ENCODE measurements around the gene FBN1.

Gene FBN1

DNA sequence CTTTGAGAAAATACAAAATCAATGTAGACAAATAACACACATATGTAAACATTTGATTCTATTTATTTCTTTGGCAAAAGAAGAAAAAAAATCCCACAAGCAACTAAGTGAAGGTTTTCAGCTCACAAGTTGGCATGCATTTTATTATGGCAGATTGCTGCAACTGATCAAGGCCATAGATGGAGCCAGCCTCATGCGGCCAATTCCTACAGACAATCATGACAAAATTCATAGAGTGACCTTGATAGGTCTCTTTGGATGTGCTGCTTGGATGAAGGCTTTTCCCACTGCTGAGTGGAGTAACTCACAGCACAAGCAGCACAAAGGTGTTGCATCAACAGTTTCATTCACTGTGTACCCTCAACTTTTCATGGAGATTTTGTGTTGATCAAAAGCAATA, 22.1 kb downstream of the FBN1 start:
- no peak overlapping the region for H3K27ac ChIP-seq
- TF ChIP-seq, protein P1, sequence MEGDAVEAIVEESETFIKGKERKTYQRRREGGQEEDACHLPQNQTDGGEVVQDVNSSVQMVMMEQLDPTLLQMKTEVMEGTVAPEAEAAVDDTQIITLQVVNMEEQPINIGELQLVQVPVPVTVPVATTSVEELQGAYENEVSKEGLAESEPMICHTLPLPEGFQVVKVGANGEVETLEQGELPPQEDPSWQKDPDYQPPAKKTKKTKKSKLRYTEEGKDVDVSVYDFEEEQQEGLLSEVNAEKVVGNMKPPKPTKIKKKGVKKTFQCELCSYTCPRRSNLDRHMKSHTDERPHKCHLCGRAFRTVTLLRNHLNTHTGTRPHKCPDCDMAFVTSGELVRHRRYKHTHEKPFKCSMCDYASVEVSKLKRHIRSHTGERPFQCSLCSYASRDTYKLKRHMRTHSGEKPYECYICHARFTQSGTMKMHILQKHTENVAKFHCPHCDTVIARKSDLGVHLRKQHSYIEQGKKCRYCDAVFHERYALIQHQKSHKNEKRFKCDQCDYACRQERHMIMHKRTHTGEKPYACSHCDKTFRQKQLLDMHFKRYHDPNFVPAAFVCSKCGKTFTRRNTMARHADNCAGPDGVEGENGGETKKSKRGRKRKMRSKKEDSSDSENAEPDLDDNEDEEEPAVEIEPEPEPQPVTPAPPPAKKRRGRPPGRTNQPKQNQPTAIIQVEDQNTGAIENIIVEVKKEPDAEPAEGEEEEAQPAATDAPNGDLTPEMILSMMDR (conservative IDR thresholded peaks at IDR 0.05) = no peak
- TF ChIP-seq ZFX (IDR thresholded peaks at IDR 0.05) = no peak

DNA sequence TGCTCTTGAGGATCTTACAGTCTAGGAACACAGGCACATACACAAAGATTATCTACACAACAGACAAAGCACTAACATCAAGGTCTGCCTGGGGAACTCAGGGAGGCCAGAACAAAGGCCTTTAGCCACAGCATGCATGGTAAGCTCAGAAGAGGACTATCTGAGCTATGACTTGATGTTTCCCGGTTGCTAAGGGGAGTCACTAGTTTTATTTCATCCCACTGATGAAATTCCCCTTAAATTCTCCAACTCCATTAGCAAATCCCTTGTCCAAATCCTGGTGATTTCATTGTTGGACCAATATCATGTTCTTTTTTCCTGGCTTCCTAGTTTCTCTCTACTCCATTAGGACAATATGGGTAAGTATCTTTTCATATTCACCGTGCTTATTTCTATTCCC, 23.3 kb downstream of the FBN1 start:
- no peak for TF ChIP-seq ZFX (IDR thresholded peaks at IDR 0.05)
- TF ChIP-seq, protein P1 (conservative IDR thresholded peaks at IDR 0.05) = no peak
- H3K27ac ChIP-seq = no peak overlapping the region

DNA sequence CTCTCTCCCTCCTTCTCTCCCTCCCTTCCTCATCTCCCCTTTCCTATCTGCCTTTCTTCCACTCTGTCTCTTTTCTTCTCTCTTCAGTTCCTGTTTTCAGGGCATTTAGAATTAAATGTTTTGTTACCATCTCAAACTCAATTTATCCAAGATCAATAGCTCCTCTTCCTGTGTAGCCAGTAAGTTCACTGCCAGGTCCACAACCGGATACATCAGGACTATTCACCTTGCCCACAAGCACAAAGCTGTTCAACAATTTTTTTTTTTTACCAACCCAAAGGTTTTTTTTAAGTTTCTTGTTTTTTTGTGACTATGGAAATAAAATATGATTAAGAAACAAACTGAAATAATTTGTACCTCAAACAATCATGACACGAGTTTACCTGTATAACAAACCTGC, 26.1 kb downstream of the FBN1 start:
- TF ChIP-seq, protein P1 (conservative IDR thresholded peaks at IDR 0.05) = no peak
- no peak for TF ChIP-seq ZFX (IDR thresholded peaks at IDR 0.05)
- no peak overlapping the region for H3K27ac ChIP-seq

DNA sequence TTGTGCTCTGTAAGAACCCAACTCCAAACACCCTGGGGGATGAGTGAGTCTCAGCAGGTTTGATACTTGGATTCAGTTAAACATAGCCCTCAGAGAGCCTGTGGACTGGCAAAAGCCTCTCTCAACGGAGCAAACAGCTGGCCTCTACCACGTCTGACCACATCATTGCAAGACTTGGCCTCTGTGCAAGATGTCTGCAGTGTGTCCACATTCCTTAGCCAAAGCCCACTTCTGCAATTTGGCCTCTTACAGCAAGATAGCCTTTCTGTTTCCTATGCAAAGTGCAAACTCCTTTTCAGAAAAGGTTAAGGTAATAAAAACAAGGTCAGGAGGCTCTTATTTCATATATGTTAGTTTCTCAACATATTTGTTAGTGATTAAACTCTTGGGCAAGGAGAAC, 27.9 kb downstream of the FBN1 start:
- TF ChIP-seq ZFX (IDR thresholded peaks at IDR 0.05) = no peak
- TF ChIP-seq, protein P1 (conservative IDR thresholded peaks at IDR 0.05) = no peak
- no peak overlapping the region for H3K27ac ChIP-seq

DNA sequence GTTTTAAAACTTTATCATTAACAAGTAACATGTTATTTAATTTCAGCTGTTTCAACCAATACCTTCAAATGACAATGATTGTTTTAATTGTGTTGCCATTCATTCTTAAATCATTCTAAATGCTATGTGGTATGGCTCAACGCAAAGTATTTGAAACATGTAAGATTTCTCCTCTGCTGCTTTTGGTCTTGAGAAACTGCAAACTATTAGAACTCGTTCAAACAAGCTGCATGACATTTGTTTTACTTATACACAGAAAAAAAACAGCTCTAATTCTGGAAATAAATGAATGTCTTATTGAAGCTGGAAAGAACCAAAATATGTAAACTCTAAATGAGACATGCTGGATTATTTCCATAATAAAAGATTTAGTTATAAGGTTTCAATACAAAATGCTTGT, 29.3 kb downstream of the FBN1 start:
- H3K27ac ChIP-seq = no peak overlapping the region
- TF ChIP-seq, protein P1 (conservative IDR thresholded peaks at IDR 0.05) = no peak

DNA sequence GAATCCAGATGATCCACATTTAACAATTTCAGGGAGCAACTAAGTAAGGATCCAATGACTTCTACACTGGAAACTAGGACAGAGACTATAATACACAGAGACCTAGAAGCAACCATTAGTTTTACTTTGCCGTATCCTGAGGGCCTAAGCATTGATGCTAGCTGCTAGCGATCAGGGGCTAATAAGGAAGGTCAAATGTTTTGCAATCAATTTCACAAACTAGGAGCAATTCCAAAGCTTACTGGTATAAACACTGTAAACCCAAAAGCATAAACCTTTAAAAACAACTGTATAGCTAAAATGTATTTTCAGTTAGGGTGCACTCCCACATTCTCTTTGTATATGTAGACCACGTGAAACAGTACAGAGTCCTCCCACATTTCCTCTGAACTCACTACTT, 31.5 kb downstream of the FBN1 start:
- no peak overlapping the region for H3K27ac ChIP-seq
- TF ChIP-seq ZFX (IDR thresholded peaks at IDR 0.05) = no peak
- TF ChIP-seq, protein P1 (conservative IDR thresholded peaks at IDR 0.05) = no peak

DNA sequence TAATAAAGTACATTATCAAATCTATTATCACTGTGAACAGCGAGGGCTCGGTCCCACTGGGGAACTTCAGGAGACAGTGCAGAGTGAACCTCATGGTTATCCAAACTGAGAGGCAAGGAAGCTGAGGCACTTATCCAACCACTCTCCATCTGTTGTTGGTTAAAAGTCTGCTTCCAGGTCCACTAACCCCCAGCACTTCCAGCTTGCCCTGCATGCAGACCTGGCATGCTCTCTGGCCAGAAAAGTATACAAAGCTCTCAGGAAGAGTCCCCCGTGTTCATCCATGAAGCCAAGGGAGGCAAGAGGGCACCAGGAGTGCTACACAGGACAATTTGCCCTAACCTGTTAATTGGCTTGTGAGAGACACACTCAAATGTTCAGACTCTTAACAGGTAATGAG, 36.0 kb downstream of the FBN1 start:
- no peak overlapping the region for H3K27ac ChIP-seq
- TF ChIP-seq, protein P1 (conservative IDR thresholded peaks at IDR 0.05) = no peak
- TF ChIP-seq ZFX (IDR thresholded peaks at IDR 0.05) = no peak

Data from C4-2B (cell line).